Endothelial cell (in vitro differentiated cells): ENCODE results near the gene TBL1X. TPM values are rescaled to one million over a fixed set of nuclear protein-coding genes. Genes with fewer than 3 reads are reported as not detected.

Experiments used
- DNase-seq: peaks from one replicate; pipeline ENCODE4 v3.0.0; 2021; ENCODE audit warnings: low spot score
- H3K27ac Mint-ChIP-seq: one replicate; pipeline ENCODE4 v1.8.0; 2021; ENCODE audit warnings: mixed read lengths, inconsistent platforms; ENCODE audit not compliant: unreplicated experiment
- H3K27me3 Mint-ChIP-seq: one replicate; pipeline ENCODE4 v1.8.0; 2021; ENCODE audit warnings: mild to moderate bottlenecking, moderate library complexity, mixed read lengths, inconsistent platforms; ENCODE audit not compliant: unreplicated experiment
- H3K36me3 Mint-ChIP-seq: one replicate; pipeline ENCODE4 v1.8.0; 2021; ENCODE audit warnings: mild to moderate bottlenecking, low read depth, mixed read lengths, inconsistent platforms; ENCODE audit not compliant: unreplicated experiment
- H3K4me1 Mint-ChIP-seq: one replicate; pipeline ENCODE4 v1.8.0; 2021; ENCODE audit warnings: mild to moderate bottlenecking, mixed read lengths, inconsistent platforms; ENCODE audit not compliant: unreplicated experiment
- H3K4me3 Mint-ChIP-seq: one replicate; pipeline ENCODE4 v1.8.0; 2021; ENCODE audit warnings: mild to moderate bottlenecking, mixed read lengths, inconsistent platforms; ENCODE audit not compliant: unreplicated experiment
- H3K9me3 Mint-ChIP-seq: one replicate; pipeline ENCODE4 v1.8.0; 2021; ENCODE audit warnings: mixed read lengths, inconsistent platforms; ENCODE audit not compliant: unreplicated experiment
- CTCF ChIP-seq: fragments of 200-600 bp; sonication (generic); IDR thresholded peaks from one replicate; pipeline ENCODE4 v1.5.0; 2021; ENCODE audit warnings: antibody characterized with exemption; ENCODE audit not compliant: unreplicated experiment
- total RNA-seq: library from RNA; stranded (reverse); fragmentation: NEBNext Ultra II Directional; extraction: Animal tissue kit (Norgen Biotek cat#: 25700); gene quantifications from one replicate; pipeline ENCODE4 v1.2.1, GENCODE V29; 2021; ENCODE audit not compliant: unreplicated experiment

Gene TBL1X
- total RNA-seq, 1 donor from 2014 or later = 19.4 TPM

- Mint-ChIP-seq H3K4me1 (peaks cover 4% of the 10 kb centered on the region), H3K36me3 (no peaks in the 10 kb centered on the region)
Observed at GRCh38 chrX:9577555-9577954, 112.7 kb downstream of the TBL1X start.

GRCh38 chrX:9578083-9578779, 113.4 kb downstream of the TBL1X start:
- no peak for TF ChIP-seq CTCF
- DNase-seq = no peak
- H3K27me3 Mint-ChIP-seq = peaks cover 2% of the 10 kb centered on the region
- peaks cover 4% of the 10 kb centered on the region for H3K4me1 Mint-ChIP-seq
- H3K27ac Mint-ChIP-seq = no peak overlapping the region
- H3K4me3 Mint-ChIP-seq = no peak overlapping the region
- H3K9me3 Mint-ChIP-seq = no peaks in the 10 kb centered on the region
- no peaks in the 10 kb centered on the region for H3K36me3 Mint-ChIP-seq

More at GRCh38 chrX:9577555-9577954, 112.7 kb downstream of the TBL1X start:
- Mint-ChIP-seq H3K9me3 (no peaks in the 10 kb centered on the region), H3K27ac (no peak overlapping the region), H3K4me3 (no peak overlapping the region), H3K27me3 (peaks cover 2% of the 10 kb centered on the region)
- no peak for DNase-seq
- TF ChIP-seq CTCF = no peak

GRCh38 chrX:9581771-9582385, 117.0 kb downstream of the TBL1X start:
- H3K4me3 Mint-ChIP-seq = no peak overlapping the region
- no peaks in the 10 kb centered on the region for H3K36me3 Mint-ChIP-seq
- H3K4me1 Mint-ChIP-seq = peaks cover 8% of the 10 kb centered on the region
- H3K27me3 Mint-ChIP-seq = peaks cover 3% of the 10 kb centered on the region
- no peak overlapping the region for H3K27ac Mint-ChIP-seq
- TF ChIP-seq CTCF = no peak
- H3K9me3 Mint-ChIP-seq = no peaks in the 10 kb centered on the region
- DNase-seq = no peak

- H3K27me3 Mint-ChIP-seq = peaks cover 3% of the 10 kb centered on the region
- H3K27ac Mint-ChIP-seq = no peak overlapping the region
- no peaks in the 10 kb centered on the region for H3K9me3 Mint-ChIP-seq
- no peaks in the 10 kb centered on the region for H3K36me3 Mint-ChIP-seq
- no peak for TF ChIP-seq CTCF
- no peak overlapping the region for H3K4me3 Mint-ChIP-seq
- DNase-seq = no peak
- peaks cover 8% of the 10 kb centered on the region for H3K4me1 Mint-ChIP-seq
Observed at GRCh38 chrX:9582956-9583355, 118.1 kb downstream of the TBL1X start.

GRCh38 chrX:9586992-9587392, 122.1 kb downstream of the TBL1X start:
- DNase-seq = no peak
- no peak for TF ChIP-seq CTCF
- H3K9me3 Mint-ChIP-seq = no peaks in the 10 kb centered on the region
- H3K4me3 Mint-ChIP-seq = no peak overlapping the region
- no peaks in the 10 kb centered on the region for H3K36me3 Mint-ChIP-seq
- peaks cover 4% of the 10 kb centered on the region for H3K4me1 Mint-ChIP-seq
- no peak overlapping the region for H3K27ac Mint-ChIP-seq
- peaks cover 1% of the 10 kb centered on the region for H3K27me3 Mint-ChIP-seq
